Neural progenitor cell (in vitro differentiated cells): Measurements from ENCODE around the gene CLIP2.

Experiments used
- EZH2 ChIP-seq: fragments of 200-600 bp; sonication (generic); IDR thresholded peaks from 2 replicates; pipeline ENCODE4 v1.6.1; 2017; ENCODE audit warnings: antibody characterized with exemption, mild to moderate bottlenecking, moderate library complexity
- TF ChIP-seq, protein P1 (sequence below): fragments of 200-600 bp; sonication (generic); IDR thresholded peaks from 2 replicates; pipeline ENCODE4 v1.5.1; 2017; ENCODE audit warnings: antibody characterized with exemption, mild to moderate bottlenecking

DNA sequence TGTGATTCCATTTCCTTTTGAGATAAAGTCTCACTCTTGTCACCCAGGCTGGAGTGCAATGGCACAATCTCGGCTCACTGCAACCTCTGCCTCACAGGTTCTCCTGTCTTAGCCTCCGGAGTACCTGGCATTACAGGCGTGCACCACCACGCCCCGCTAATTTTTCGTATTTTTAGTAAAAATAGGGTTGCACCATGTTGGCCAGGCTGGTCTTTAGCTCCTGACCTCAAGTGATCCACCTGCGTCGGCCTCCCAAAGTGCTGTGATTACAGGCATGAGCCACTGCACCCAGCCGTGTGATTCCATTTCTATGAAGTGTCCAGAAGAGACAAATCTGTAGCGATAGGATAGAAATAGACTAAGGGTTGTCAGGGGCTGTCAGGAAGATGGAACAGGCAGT is 60.4 kb downstream of the CLIP2 start:
- TF ChIP-seq EZH2 = no peak
- TF ChIP-seq, protein P1, sequence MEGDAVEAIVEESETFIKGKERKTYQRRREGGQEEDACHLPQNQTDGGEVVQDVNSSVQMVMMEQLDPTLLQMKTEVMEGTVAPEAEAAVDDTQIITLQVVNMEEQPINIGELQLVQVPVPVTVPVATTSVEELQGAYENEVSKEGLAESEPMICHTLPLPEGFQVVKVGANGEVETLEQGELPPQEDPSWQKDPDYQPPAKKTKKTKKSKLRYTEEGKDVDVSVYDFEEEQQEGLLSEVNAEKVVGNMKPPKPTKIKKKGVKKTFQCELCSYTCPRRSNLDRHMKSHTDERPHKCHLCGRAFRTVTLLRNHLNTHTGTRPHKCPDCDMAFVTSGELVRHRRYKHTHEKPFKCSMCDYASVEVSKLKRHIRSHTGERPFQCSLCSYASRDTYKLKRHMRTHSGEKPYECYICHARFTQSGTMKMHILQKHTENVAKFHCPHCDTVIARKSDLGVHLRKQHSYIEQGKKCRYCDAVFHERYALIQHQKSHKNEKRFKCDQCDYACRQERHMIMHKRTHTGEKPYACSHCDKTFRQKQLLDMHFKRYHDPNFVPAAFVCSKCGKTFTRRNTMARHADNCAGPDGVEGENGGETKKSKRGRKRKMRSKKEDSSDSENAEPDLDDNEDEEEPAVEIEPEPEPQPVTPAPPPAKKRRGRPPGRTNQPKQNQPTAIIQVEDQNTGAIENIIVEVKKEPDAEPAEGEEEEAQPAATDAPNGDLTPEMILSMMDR = no peak
